ENCODE measurements around the gene SLC29A1. TPM values are rescaled to one million over a fixed set of nuclear protein-coding genes. Genes with fewer than 3 reads are reported as not detected.

Gene SLC29A1
- polyA plus RNA-seq, 1 donor, result 47.4 TPM

GRCh38 chr6:44249082-44249748 is 25.8 kb downstream of the SLC29A1 start:
- H3K4me1 ChIP-seq (ENCODE audit: control insufficient read depth, insufficient read depth, low read length), result peaks cover 8% of the 10 kb centered on the region
- DNase-seq, result no peak
- H3K27ac ChIP-seq (ENCODE audit: low read length), result no peak overlapping the region
- H3K36me3 ChIP-seq (ENCODE audit: control insufficient read depth, insufficient read depth, low read length), result peaks cover 56% of the 10 kb centered on the region
- no peaks in the 10 kb centered on the region for H3K9me3 ChIP-seq (ENCODE audit: control insufficient read depth, low read depth, low read length)
- no peaks in the 10 kb centered on the region for H3K27me3 ChIP-seq (ENCODE audit: control insufficient read depth, insufficient read depth, low read length)
- no peak overlapping the region for H3K4me3 ChIP-seq (ENCODE audit: low read length)
- WGBS (ENCODE audit: insufficient coverage, low lambda C conversion rate), result no CpG with 5 or more reads among the region's 9 CpGs

GRCh38 chr6:44250067-44250717 is 26.8 kb downstream of the SLC29A1 start:
- H3K27ac ChIP-seq (ENCODE audit: low read length), result no peak overlapping the region
- DNase-seq, result no peak
- whole genome bisulfite sequencing (ENCODE audit: insufficient coverage, low lambda C conversion rate), result 58% methylated on average over 1 of the region's 6 CpGs

GRCh38 chr6:44250718-44251123 is 27.3 kb downstream of the SLC29A1 start:
- 100% methylated on average over 2 of the region's 3 CpGs for WGBS (ENCODE audit: insufficient coverage, low lambda C conversion rate)
- H3K4me3 ChIP-seq (ENCODE audit: low read length), result no peak overlapping the region
- H3K36me3 ChIP-seq (ENCODE audit: control insufficient read depth, insufficient read depth, low read length), result peaks cover 70% of the 10 kb centered on the region

More at GRCh38 chr6:44250067-44250717, 26.8 kb downstream of the SLC29A1 start:
- Histone ChIP-seq H3K27me3 (ENCODE audit: control insufficient read depth, insufficient read depth, low read length) (no peaks in the 10 kb centered on the region), H3K4me3 (ENCODE audit: low read length) (no peak overlapping the region), H3K4me1 (ENCODE audit: control insufficient read depth, insufficient read depth, low read length) (peaks cover 8% of the 10 kb centered on the region), H3K36me3 (ENCODE audit: control insufficient read depth, insufficient read depth, low read length) (peaks cover 66% of the 10 kb centered on the region), H3K9me3 (ENCODE audit: control insufficient read depth, low read depth, low read length) (no peaks in the 10 kb centered on the region)

GRCh38 chr6:44251576-44252524 is 28.5 kb downstream of the SLC29A1 start:
- Histone ChIP-seq H3K9me3 (ENCODE audit: control insufficient read depth, low read depth, low read length) (peaks cover 1% of the 10 kb centered on the region), H3K27me3 (ENCODE audit: control insufficient read depth, insufficient read depth, low read length) (no peaks in the 10 kb centered on the region), H3K36me3 (ENCODE audit: control insufficient read depth, insufficient read depth, low read length) (peaks cover 70% of the 10 kb centered on the region), H3K4me3 (ENCODE audit: low read length) (no peak overlapping the region), H3K4me1 (ENCODE audit: control insufficient read depth, insufficient read depth, low read length) (peaks cover 8% of the 10 kb centered on the region), H3K27ac (ENCODE audit: low read length) (no peak overlapping the region)
- no peak for DNase-seq
- WGBS (ENCODE audit: insufficient coverage, low lambda C conversion rate), result no CpG with 5 or more reads among the region's 14 CpGs

More at GRCh38 chr6:44250718-44251123, 27.3 kb downstream of the SLC29A1 start:
- no peaks in the 10 kb centered on the region for H3K27me3 ChIP-seq (ENCODE audit: control insufficient read depth, insufficient read depth, low read length)
- no peak overlapping the region for H3K27ac ChIP-seq (ENCODE audit: low read length)
- no peak for DNase-seq
- peaks cover 5% of the 10 kb centered on the region for H3K4me1 ChIP-seq (ENCODE audit: control insufficient read depth, insufficient read depth, low read length)
- H3K9me3 ChIP-seq (ENCODE audit: control insufficient read depth, low read depth, low read length), result no peaks in the 10 kb centered on the region

- Histone ChIP-seq H3K27me3 (ENCODE audit: control insufficient read depth, insufficient read depth, low read length) (no peaks in the 10 kb centered on the region), H3K4me3 (ENCODE audit: low read length) (no peak overlapping the region), H3K4me1 (ENCODE audit: control insufficient read depth, insufficient read depth, low read length) (peaks cover 13% of the 10 kb centered on the region), H3K9me3 (ENCODE audit: control insufficient read depth, low read depth, low read length) (peaks cover 3% of the 10 kb centered on the region), H3K36me3 (ENCODE audit: control insufficient read depth, insufficient read depth, low read length) (peaks cover 70% of the 10 kb centered on the region), H3K27ac (ENCODE audit: low read length) (no peak overlapping the region)
- 67% methylated on average over 1 of the region's 10 CpGs for WGBS (ENCODE audit: insufficient coverage, low lambda C conversion rate)
- no peak for DNase-seq
Observed at GRCh38 chr6:44253307-44254101, 30.1 kb downstream of the SLC29A1 start.

- Histone ChIP-seq H3K27me3 (ENCODE audit: control insufficient read depth, insufficient read depth, low read length) (no peaks in the 10 kb centered on the region), H3K4me1 (ENCODE audit: control insufficient read depth, insufficient read depth, low read length) (peaks cover 10% of the 10 kb centered on the region), H3K4me3 (ENCODE audit: low read length) (no peak overlapping the region), H3K9me3 (ENCODE audit: control insufficient read depth, low read depth, low read length) (peaks cover 3% of the 10 kb centered on the region), H3K27ac (ENCODE audit: low read length) (no peak overlapping the region), H3K36me3 (ENCODE audit: control insufficient read depth, insufficient read depth, low read length) (peaks cover 69% of the 10 kb centered on the region)
- no peak for DNase-seq
- WGBS (ENCODE audit: insufficient coverage, low lambda C conversion rate), result no CpG with 5 or more reads among the region's 12 CpGs
Observed at GRCh38 chr6:44254191-44255104, 31.1 kb downstream of the SLC29A1 start.

GRCh38 chr6:44255105-44255808 is 31.9 kb downstream of the SLC29A1 start:
- whole genome bisulfite sequencing (ENCODE audit: insufficient coverage, low lambda C conversion rate), result no CpG with 5 or more reads among the region's 16 CpGs
- Histone ChIP-seq H3K4me3 (ENCODE audit: low read length) (no peak overlapping the region), H3K27me3 (ENCODE audit: control insufficient read depth, insufficient read depth, low read length) (no peaks in the 10 kb centered on the region), H3K27ac (ENCODE audit: low read length) (no peak overlapping the region), H3K9me3 (ENCODE audit: control insufficient read depth, low read depth, low read length) (peaks cover 3% of the 10 kb centered on the region), H3K4me1 (ENCODE audit: control insufficient read depth, insufficient read depth, low read length) (peaks cover 10% of the 10 kb centered on the region), H3K36me3 (ENCODE audit: control insufficient read depth, insufficient read depth, low read length) (peaks cover 67% of the 10 kb centered on the region)
- no peak for DNase-seq

GRCh38 chr6:44255871-44256774 is 32.7 kb downstream of the SLC29A1 start:
- Histone ChIP-seq H3K9me3 (ENCODE audit: control insufficient read depth, low read depth, low read length) (peaks cover 3% of the 10 kb centered on the region), H3K27ac (ENCODE audit: low read length) (peak overlapping the region; percentile 64), H3K4me3 (ENCODE audit: low read length) (peak overlapping the region; percentile 94), H3K27me3 (ENCODE audit: control insufficient read depth, insufficient read depth, low read length) (no peaks in the 10 kb centered on the region), H3K36me3 (ENCODE audit: control insufficient read depth, insufficient read depth, low read length) (peaks cover 64% of the 10 kb centered on the region), H3K4me1 (ENCODE audit: control insufficient read depth, insufficient read depth, low read length) (peaks cover 10% of the 10 kb centered on the region)
- no peak for DNase-seq
- WGBS (ENCODE audit: insufficient coverage, low lambda C conversion rate), result no CpG with 5 or more reads among the region's 15 CpGs

Measured in large intestine (tissue), 3 donors.